Astrocyte (in vitro differentiated cells and primary cell): ENCODE data around the gene SCYGR8.

Source experiments
- CTCF ChIP-seq: IDR thresholded peaks from 2 replicates; pipeline ENCODE4 v1.5.1; 2011; ENCODE audit warnings: low read depth, mild to moderate bottlenecking, inconsistent platforms, low read length, moderate library complexity; ENCODE audit not compliant: insufficient read depth
- EZH2 ChIP-seq: IDR thresholded peaks from 2 replicates; pipeline ENCODE4 v1.6.1; 2012; ENCODE audit warnings: mild to moderate bottlenecking, low read length, inconsistent platforms; ENCODE audit not compliant: insufficient read depth

GRCh38 chr2:227788561-227789018 is 42.9 kb downstream of the SCYGR8 start:
- TF ChIP-seq CTCF (no peak), EZH2 (no peak)
